Hematopoietic multipotent progenitor cell treated with erythropoietin and hydrocortisone succinate and interleukin-3 and kit ligand, for 17 days (in vitro differentiated cells): ENCODE measurements around the gene KIFAP3.
A peak's percentile ranks its signal among the peaks of the same experiment; 100 is the strongest.
"Not testable (repeated sequence)": the region's sequence is repeated elsewhere in the genome, so short reads cannot be mapped to it uniquely, and the experiment has no call there.

Source experiments
- DNase-seq: peaks from one replicate; pipeline ENCODE4 v3.0.0-alpha.2; 2015; ENCODE audit warnings: low spot score

Gene KIFAP3

DNA sequence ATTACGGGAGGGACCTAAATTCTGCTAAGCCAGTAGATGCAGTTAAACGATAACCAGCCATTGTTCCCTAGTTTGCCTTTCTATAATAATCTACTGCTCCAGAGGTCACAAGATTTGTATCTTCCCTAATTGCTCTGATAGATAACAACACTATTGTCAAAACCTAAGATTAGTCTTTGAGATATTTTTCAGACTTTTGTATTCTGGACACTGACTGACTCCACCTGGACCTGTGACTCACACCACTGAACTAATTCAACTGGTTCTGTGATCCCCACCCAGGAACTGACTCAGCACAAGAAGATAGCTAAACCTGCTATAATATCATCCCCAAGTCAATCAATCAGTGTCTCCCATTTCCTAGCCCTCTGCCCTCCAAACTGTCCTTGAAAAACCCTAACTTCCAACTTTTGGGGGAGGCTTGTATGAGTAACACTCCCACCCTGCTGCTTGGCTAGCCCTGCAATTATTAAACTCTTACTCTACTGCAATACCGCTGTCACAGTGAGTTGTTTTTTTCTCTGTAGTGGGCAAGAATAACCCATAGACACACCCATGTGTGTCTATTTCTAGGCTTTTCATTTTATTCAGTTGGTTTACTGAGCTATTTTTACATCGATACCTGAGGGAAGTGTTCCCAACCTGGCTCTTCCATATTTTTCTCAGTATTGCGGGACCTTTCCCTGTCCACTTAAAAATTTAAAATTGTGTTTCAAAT, 11.2 kb downstream of the KIFAP3 start:
- no peak for DNase-seq

DNA sequence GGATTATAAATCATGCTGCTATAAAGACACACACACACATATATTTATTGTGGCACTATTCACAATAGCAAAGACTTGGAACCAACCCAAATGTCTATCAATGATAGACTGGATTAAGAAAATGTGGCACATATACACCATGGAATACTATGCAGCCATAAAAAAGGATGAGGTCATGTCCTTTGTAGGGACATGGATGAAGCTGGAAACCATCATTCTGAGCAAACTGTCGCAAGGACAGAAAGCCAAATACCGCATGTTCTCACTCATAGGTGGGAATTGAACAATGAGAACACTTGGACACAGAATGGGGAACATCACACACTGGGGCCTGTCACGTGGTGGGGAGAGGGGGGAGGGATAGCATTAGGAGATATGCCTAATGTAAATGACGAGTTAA, 12.8 kb downstream of the KIFAP3 start:
- not testable (repeated sequence) for DNase-seq

DNA sequence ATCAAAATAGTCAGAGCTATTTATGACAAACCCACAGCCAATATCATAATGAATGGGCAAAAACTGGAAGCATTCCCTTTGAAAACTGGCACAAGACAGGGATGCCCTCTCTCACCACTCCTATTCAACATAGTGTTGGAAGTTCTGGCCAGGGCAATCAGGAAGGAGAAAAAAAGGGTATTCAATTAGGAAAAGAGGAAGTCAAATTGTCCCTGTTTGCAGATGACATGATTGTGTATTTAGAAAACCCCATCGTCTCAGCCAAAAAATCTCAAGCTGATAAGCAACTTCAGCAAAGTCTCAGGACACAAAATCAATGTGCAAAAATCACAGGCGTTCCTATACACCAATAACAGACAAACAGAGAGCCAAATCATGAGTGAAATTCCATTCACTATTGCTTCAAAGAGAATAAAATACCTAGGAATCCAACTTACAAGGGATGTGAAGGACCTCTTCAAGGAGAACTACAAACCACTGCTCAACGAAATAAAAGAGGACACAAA, 14.4 kb downstream of the KIFAP3 start:
- not testable (repeated sequence) for DNase-seq

DNA sequence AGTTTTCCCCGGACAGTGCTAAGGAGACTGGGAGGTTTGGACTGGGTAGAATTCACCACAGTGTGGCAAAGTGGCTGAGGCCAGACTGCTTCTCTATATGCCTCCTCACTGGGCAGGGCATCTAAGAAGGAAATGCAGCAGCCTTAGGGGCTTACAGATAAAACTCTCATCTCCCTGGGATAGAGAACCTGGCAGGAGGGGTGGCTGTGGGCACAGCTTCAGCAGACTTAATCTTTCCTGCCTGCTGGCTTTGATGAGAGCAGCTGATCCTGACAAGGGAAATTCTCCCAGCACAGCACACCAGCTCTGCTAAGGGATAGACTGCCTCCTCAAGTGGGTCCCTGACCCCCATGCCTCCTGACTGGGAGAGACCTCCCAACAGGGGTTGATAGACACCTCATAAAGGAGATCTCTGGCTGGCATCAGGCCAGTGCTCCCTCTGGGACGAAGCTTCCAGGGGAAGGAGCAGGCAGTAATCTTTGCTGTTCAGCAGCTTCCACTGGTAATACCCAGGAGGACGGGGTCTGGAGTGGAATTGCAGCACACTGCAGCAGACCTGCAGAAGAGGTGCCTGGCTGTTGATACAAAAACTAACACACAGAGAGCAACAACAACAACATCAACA, 25.2 kb downstream of the KIFAP3 start:
- no peak for DNase-seq

DNA sequence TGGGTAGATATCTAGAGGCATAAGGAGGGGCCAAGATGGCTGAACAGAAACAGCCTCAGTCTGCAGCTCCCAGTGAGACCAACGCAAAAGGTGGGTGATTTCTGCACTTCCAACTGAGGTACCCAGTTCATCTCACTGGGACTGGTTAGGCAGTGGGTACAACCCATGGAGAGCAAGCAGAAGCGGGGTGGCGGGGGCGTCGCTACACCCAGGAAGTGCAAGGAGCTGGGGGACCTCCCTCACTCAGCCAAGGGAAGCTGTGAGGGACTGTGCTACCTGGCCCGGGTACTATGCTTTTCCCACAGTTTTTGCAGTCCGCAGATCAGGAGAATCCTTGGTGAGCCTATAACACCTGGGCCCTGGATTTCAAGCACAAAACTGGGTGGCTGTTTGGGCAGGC, 26.0 kb downstream of the KIFAP3 start:
- DNase-seq = no peak

DNA sequence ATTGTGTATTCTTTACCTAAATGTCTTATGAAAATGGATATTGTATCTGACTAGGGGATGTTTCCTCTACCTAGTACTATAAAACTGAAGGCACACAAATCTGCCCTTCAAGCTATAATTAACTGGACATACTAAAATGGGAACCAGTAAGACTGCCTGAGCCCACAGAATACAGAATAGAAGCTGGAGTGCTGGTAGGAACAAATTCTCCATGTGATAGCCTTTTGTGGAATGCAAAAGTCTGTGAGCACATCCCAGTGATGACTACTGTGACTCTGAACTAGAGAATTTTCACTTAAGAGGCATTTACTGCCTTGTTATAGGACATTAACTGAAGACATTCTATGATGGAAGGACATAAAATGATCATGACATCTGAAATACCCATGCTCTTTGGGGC, 30.3 kb downstream of the KIFAP3 start:
- DNase-seq = no peak

DNA sequence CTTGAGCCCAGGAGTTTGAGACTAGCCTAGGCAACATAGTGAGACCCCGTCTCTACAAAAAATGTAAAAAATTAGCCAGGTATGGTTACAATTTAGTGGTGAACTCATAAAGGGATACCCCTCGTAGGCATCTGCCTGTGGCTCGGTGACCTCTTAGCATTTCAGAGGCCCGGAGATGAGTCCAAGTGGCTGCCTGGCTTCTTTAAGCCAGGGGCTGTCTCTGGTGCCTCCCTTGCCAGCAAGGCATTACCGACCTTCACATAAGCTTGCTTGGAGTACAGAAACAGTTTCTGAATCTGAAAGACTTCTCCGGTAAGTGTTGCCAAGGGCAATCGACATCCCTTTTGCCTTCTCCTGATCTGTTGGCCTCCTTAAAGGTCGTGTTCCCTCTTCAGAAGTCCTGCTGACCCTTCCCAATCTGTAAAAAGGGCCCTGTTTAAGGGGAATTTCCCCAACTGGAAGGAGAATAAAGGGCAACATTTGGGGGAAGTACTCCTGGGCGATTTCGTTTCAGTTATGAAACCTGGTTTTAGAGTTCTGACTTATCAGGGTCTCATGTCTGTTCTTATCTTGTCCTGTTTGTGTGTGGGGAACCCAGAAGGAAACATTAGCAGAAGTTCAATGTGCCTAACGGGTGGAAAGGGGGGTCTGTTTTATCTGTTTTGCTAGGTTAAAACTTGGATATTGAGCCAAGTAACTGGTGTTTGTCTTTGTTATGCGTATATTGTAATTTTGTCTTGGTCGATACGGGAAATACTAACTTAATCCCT, 32.9 kb downstream of the KIFAP3 start:
- no peak for DNase-seq

DNA sequence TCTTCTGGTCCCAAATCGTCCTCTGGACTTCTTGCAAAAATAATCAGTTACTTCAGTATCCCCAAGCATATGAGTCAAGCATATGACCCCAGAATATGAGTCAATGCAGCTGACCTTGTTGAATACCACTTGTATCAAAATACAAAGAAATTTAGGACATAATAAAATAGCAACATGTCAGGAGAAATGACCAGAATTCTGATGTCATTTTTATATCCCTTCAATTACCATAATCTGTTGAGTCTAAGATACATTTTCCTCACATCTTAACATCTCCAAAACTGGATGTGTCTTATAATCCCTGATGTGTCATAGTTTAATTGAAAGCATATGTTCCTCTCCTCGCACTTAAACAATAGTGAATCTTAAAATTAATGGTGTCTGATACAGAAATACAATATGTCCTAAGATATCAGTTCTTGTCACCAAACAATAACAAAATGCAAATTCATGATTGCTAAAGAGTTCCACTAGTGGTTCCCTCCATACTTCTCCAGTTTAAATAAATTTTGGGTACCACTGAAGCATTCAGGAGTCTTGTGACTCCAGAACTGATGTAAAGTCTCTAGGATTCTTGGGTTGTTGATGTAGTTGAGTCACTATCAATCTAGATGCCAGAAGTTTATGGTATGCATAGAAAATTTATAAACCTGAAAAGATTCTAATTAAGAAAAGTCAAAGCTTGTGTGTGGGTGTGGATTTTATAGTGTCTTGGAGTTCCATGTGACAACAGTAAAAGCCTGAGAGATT, 41.8 kb downstream of the KIFAP3 start:
- no peak for DNase-seq

DNA sequence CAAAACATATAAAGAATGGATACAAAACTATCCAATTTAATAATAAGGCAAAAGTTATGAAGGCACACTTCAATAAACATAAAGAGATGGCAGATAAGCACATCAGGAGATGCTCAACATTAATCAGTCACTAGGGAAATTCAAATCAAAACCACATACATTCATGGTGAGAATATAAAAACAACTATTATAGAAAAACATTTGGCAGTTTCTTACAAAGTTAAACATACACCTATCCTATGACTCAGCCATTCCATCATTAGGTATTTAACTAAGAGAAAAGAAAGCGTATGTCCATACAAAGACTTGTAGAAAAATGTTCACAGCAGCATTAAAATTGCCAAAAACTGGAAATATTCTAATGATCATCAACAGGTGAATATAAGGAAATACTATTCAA, 44.3 kb downstream of the KIFAP3 start:
- no peak for DNase-seq

DNA sequence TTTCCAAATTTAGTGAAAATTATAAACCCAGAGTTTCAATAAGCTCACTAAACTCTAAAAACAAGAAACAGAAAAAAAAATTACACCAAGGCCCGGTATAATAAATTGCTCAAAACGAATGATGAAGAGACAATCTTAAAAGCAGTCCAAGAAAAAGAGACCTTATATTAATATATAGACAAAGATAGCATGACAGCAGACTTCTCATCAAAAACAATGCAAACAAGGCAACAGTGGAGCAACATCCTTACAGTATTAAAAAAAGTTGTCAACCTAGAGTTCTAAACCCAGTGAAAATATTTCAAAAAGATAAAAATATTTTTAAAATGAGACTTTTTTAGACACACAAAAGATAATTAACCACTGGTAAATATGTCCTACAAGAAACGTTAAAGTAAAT, 46.7 kb downstream of the KIFAP3 start:
- DNase-seq = no peak

DNA sequence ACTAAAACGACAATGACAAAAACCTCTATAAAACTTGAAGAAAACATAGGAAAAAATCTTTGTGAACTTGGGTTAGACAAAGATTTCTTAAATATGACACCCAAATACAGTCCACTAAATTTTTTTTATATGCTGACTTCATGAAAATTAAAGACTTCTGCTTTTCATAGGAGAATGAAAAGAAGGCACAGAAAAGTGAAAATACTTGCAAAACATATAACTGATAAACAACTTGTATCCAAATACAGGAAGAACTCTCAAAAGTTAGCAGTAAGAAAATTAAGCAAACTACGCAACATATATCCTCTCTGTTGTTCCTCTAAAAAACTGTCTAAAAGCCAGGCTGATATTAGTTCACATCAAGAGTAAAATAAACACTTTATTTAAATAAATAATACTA, 53.6 kb downstream of the KIFAP3 start:
- DNase-seq = no peak

DNA sequence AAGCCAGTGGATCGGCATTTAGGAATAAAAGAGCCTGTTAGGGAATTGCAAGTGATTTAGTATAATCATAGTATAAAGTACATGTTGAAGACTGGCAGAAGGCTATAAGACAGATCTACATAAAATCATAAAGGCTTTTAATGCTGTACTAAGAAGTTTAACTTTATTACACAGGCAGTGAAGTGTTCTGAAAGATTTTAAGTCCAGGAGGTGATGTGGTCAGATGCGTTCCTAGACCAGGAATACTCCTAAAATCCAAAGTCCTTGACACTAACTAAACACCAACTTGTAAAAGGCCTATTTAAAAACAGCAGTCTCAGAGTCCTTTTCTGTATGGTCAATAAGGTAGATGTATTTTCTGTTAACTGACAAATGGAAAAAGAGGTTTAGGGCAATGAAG, 57.0 kb downstream of the KIFAP3 start:
- DNase-seq = no peak

DNA sequence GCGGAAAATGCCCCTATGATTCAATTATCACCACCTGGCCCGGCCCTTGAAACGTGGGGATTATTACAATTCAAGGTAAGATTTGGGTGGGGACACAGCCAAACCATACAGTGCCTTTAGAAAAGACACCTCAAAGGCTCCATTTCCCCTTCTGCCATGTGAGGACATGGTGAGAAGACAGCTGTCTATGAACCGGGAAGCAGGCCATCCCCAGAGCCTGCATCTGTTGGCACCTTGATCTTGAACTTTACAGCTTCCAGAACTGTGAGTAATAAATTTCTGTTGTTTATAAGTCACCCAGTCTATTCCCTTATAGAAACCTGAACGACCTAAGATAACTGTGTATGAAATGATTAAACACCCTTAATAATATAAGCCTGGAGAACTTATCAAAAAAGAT, 61.6 kb downstream of the KIFAP3 start:
- no peak for DNase-seq

DNA sequence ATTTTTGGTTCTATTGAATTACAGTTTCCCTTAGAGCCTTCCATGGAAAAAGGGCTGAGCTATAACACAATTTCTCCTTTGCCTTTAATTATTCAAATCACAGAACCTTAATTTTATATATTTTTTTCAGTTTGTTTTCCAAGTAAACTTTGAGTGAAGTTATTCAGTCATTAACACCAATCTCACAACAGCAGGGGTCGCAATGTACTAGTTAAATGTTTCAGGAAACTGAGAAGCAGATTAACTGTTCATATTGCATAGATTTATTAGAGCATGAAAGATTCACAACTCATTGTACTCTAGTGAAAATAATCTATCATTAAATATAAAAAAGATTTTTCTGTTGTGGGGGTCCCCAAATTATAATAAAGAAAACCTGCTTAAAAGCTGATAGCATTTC, 64.1 kb downstream of the KIFAP3 start:
- DNase-seq = peak; percentile 61

DNA sequence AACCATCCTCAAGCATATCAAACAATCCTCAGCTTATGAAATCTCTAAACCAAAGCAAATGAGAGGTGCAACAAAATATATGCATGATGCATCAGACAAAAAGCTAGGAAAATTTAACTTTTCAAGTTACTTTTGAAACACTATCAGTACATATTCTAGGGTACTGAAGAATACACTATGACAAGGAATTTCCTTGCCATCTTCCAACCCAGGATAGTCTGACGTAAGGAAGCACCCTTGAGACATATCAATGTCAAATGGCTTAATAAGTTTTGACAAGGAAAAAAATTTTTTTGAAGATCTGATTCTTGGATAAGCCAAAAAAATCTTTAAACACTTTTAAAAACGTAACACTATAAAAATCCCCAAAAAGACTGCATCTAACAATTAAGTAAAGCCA, 64.9 kb downstream of the KIFAP3 start:
- DNase-seq = no peak

DNA sequence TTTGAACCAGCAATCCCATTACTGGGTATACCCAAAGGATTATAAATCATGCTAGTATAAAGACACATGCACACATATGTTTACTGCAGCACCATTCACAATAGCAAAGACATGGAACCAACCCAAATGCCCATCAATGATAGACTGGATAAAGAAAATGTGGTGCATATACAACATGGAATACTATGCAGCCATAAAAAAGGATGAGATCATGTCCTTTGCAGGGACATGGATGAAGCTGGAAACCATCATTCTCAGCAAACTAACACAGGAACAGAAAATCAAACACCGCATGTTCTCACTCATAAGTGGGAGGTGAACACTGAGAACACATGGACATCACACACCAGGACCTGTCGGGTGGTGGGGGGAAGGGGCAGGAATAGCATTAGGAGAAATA, 65.8 kb downstream of the KIFAP3 start:
- DNase-seq = not testable (repeated sequence)

DNA sequence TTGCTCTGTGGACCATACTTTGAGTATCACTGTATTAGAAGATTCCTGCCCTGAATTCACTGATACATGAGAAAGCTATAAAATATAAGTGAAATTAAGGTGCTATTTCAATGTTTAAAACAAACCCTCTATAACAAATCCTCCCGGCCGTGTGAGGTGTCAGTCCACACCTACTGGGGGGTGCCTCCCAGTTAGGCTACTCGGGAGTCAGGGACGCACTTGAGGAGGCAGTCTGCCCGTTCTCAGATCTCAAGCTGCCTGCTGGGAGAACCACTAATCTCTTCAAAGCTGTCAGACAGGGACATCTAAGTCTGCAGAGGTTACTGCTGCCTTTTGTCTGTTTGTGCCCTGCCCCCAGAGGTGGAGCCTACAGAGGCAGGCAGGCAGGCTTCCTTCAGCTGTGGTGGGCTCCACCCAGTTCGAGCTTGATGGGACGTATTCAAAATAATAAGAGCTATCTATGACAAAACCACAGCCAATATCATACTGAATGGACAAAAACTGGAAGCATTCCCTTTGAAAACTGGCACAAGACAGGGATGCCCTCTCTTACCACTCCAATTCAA, 71.1 kb downstream of the KIFAP3 start:
- not testable (repeated sequence) for DNase-seq

DNA sequence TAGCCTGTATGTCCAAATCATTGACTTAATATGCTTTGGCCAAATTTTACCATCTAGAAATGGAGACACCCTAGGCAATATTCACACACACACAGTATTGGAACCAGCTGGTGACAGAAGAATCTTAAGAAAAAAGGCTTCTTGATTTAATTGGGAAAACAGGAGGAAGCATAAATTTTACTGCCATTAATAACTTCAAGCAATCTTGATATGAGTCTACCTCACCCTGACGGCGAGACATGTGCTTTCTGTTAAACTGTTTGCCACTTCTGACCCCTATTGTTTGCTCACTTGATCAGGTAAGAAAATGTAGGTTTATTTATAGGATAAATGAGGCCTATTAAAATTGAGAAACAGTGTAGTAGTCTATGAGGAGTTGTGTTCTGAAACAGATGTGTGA, 73.2 kb downstream of the KIFAP3 start:
- no peak for DNase-seq

DNA sequence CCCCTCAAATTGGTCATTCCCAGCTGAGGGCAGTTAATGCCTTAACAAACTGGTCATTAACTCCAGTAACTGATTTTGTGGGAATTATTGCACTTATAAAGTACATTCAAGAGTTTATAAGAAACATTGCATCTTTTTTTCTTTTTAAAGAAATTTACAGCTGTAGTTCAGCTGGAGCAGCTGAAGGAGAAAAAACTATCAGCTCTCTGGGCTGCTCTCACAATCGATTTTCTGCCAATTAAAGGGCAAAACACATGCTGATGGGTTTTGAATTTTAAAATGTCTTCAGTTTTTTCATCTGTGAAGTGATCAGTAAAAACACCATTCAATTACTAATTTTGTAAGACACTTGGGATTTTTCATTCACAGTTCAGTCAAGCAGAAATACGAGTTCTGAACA, 74.7 kb downstream of the KIFAP3 start:
- no peak for DNase-seq

DNA sequence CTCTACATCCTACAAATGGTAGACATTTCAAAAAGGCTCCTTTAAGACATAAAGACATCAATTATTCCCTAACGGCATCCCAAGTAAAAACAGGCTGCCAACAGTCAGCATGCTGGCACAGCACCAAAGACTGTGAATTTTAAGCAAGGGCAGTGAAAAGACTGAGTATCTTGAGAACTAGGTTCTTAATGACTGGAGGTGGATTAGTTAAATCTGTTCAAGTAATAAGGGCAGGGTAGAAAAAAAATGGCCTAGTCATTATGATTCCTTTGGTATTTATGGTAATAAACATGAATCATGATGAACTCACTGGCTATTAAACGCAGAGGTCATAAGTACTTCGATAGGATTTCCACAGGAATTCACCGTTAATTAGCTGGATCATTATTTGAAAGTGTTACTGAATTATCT, 75.2 kb downstream of the KIFAP3 start:
- no peak for DNase-seq

DNA sequence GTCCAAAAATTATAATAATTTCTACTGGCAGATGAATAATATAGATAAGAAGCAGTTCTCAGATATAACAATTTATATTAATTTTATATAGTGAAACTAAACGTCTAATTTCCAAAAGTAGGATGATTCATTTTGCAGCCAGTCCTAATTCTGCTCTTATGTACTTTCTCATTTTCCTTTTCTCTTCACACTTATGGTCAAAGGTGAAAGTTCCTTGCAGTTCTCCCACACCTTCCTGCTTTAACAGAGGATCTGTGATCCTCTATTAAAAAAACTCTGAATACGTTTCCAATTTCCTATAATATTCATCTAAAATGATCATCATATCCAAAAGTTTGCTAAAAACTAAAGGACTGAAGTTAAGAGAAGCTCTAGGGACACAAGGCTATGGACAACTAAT, 78.5 kb downstream of the KIFAP3 start:
- no peak for DNase-seq

DNA sequence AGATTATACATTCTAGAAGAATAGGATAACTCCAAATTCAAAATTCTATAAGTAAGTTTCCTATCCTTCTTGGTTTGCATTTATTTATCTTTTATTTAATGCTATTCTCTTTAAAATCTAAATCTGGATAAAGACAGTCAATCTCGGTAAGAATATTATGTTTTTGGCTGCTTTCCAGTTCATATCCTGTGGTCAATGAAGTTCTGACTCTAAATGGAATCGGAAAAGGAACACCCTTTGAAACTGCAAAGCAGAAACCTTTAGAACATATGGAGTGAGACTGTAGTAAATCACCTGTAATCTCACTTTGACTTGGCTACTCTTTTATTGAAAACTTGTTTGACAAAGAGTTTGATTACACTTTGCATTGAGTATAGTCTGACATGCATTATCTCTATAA, 85.2 kb downstream of the KIFAP3 start:
- no peak for DNase-seq
